ENCODE measurements around the gene VEPH1.

VEPH1 gene

GRCh38 chr3:157469561-157470294 is 33.5 kb downstream of the VEPH1 start:
- no peak overlapping the region for H4K5ac ChIP-seq (ENCODE audit: low read length)
- H3K36me3 ChIP-seq (ENCODE audit: control insufficient read depth, insufficient read depth, low read length): no peaks in the 10 kb centered on the region
- H3K79me2 ChIP-seq (ENCODE audit: control insufficient read depth, insufficient read depth, low read length): no peaks in the 10 kb centered on the region
- no peak overlapping the region for H3K23ac ChIP-seq (ENCODE audit: low read length)
- H4K8ac ChIP-seq (ENCODE audit: low read depth, low read length): no peak overlapping the region
- no peak overlapping the region for H3K9ac ChIP-seq (ENCODE audit: low read length)
- H3K4ac ChIP-seq (ENCODE audit: low read depth, low read length): no peak overlapping the region
- H2BK120ac ChIP-seq (ENCODE audit: low read depth, low read length): no peak overlapping the region
- no peaks in the 10 kb centered on the region for H3K27me3 ChIP-seq (ENCODE audit: insufficient read depth, low read length, poor library complexity)
- no peak for DNase-seq
- H3K4me1 ChIP-seq (ENCODE audit: control insufficient read depth, low read depth, low read length): no peaks in the 10 kb centered on the region
- no peak overlapping the region for H3K4me2 ChIP-seq (ENCODE audit: low read length)
- H3K27ac ChIP-seq (ENCODE audit: low read depth, low read length): no peak overlapping the region
- no peak overlapping the region for H2AK5ac ChIP-seq (ENCODE audit: low read length)
- no peak overlapping the region for H3K56ac ChIP-seq (ENCODE audit: low read length)
- H3K4me3 ChIP-seq (ENCODE audit: low read length): no peak overlapping the region
- H2BK15ac ChIP-seq (replicated peaks; ENCODE audit: low read depth): no peak overlapping the region
- no CpG with 5 or more reads among the region's 7 CpGs for WGBS (ENCODE audit: extremely low coverage, insufficient coverage, low lambda C conversion rate)
- H3K18ac ChIP-seq (ENCODE audit: low read length): no peak overlapping the region
- no peaks in the 10 kb centered on the region for H3K79me1 ChIP-seq (ENCODE audit: low read length)
- H2BK5ac ChIP-seq (ENCODE audit: low read length): no peak overlapping the region

- no peak overlapping the region for H4K5ac ChIP-seq (ENCODE audit: low read length)
- H3K36me3 ChIP-seq (ENCODE audit: control insufficient read depth, insufficient read depth, low read length): no peaks in the 10 kb centered on the region
- H2AK5ac ChIP-seq (ENCODE audit: low read length): no peak overlapping the region
- no peak overlapping the region for H3K4ac ChIP-seq (ENCODE audit: low read depth, low read length)
- H3K79me2 ChIP-seq (ENCODE audit: control insufficient read depth, insufficient read depth, low read length): no peaks in the 10 kb centered on the region
- no peak overlapping the region for H3K27ac ChIP-seq (ENCODE audit: low read depth, low read length)
- no peak overlapping the region for H4K8ac ChIP-seq (ENCODE audit: low read depth, low read length)
- H2BK5ac ChIP-seq (ENCODE audit: low read length): no peak overlapping the region
- no peaks in the 10 kb centered on the region for H3K4me1 ChIP-seq (ENCODE audit: control insufficient read depth, low read depth, low read length)
- H3K9ac ChIP-seq (ENCODE audit: low read length): no peak overlapping the region
- no CpG with 5 or more reads among the region's 1 CpG for WGBS (ENCODE audit: extremely low coverage, insufficient coverage, low lambda C conversion rate)
- no peak overlapping the region for H3K4me3 ChIP-seq (ENCODE audit: low read length)
- H3K27me3 ChIP-seq (ENCODE audit: insufficient read depth, low read length, poor library complexity): no peaks in the 10 kb centered on the region
- no peak overlapping the region for H2BK120ac ChIP-seq (ENCODE audit: low read depth, low read length)
- no peaks in the 10 kb centered on the region for H3K79me1 ChIP-seq (ENCODE audit: low read length)
- no peak overlapping the region for H3K56ac ChIP-seq (ENCODE audit: low read length)
- no peak overlapping the region for H3K18ac ChIP-seq (ENCODE audit: low read length)
- H3K4me2 ChIP-seq (ENCODE audit: low read length): no peak overlapping the region
- H2BK15ac ChIP-seq (replicated peaks; ENCODE audit: low read depth): no peak overlapping the region
- H3K23ac ChIP-seq (ENCODE audit: low read length): no peak overlapping the region
- no peak for DNase-seq
Measured at GRCh38 chr3:157467200-157467599, 36.0 kb downstream of the VEPH1 start.

DNA sequence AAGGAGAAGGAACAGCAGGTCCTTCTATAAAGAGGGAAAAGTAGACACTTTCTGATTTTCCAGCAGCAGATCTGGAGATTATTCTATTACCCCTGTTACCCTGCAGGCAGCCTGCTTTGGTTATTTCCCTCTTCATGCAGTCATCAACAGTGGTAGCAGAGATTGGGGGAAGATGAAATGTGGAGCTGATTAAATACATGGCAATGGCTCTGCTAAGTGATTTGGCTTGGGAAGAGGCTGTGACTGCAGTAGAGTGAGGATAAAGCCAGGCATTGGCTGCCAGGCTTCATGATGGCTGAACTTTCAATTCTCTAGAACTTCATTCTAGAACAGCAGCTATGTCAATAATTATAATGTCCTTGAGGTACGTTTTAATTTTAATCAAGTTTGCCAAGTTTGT is 37.5 kb downstream of the VEPH1 start:
- no peaks in the 10 kb centered on the region for H3K79me2 ChIP-seq (ENCODE audit: control insufficient read depth, insufficient read depth, low read length)
- DNase-seq: no peak
- no peak overlapping the region for H2BK120ac ChIP-seq (ENCODE audit: low read depth, low read length)
- H2BK15ac ChIP-seq (replicated peaks; ENCODE audit: low read depth): no peak overlapping the region
- no peak overlapping the region for H3K4me3 ChIP-seq (ENCODE audit: low read length)
- no peaks in the 10 kb centered on the region for H3K36me3 ChIP-seq (ENCODE audit: control insufficient read depth, insufficient read depth, low read length)
- H3K79me1 ChIP-seq (ENCODE audit: low read length): no peaks in the 10 kb centered on the region
- H3K27me3 ChIP-seq (ENCODE audit: insufficient read depth, low read length, poor library complexity): no peaks in the 10 kb centered on the region
- no peak overlapping the region for H3K18ac ChIP-seq (ENCODE audit: low read length)
- no peaks in the 10 kb centered on the region for H3K4me1 ChIP-seq (ENCODE audit: control insufficient read depth, low read depth, low read length)
- no peak overlapping the region for H3K56ac ChIP-seq (ENCODE audit: low read length)
- no CpG with 5 or more reads among the region's 1 CpG for WGBS (ENCODE audit: extremely low coverage, insufficient coverage, low lambda C conversion rate)
- no peak overlapping the region for H3K23ac ChIP-seq (ENCODE audit: low read length)
- no peak overlapping the region for H3K4me2 ChIP-seq (ENCODE audit: low read length)
- no peak overlapping the region for H2AK5ac ChIP-seq (ENCODE audit: low read length)
- no peak overlapping the region for H4K8ac ChIP-seq (ENCODE audit: low read depth, low read length)
- H2BK5ac ChIP-seq (ENCODE audit: low read length): no peak overlapping the region
- H3K9ac ChIP-seq (ENCODE audit: low read length): no peak overlapping the region
- no peak overlapping the region for H4K5ac ChIP-seq (ENCODE audit: low read length)
- no peak overlapping the region for H3K27ac ChIP-seq (ENCODE audit: low read depth, low read length)
- no peak overlapping the region for H3K4ac ChIP-seq (ENCODE audit: low read depth, low read length)

- H3K4me3 ChIP-seq (ENCODE audit: low read length): no peak overlapping the region
- H2BK5ac ChIP-seq (ENCODE audit: low read length): no peak overlapping the region
- no peaks in the 10 kb centered on the region for H3K4me1 ChIP-seq (ENCODE audit: control insufficient read depth, low read depth, low read length)
- no peak for DNase-seq
- no peaks in the 10 kb centered on the region for H3K27me3 ChIP-seq (ENCODE audit: insufficient read depth, low read length, poor library complexity)
- no peaks in the 10 kb centered on the region for H3K36me3 ChIP-seq (ENCODE audit: control insufficient read depth, insufficient read depth, low read length)
- H3K4ac ChIP-seq (ENCODE audit: low read depth, low read length): no peak overlapping the region
- H3K79me2 ChIP-seq (ENCODE audit: control insufficient read depth, insufficient read depth, low read length): no peaks in the 10 kb centered on the region
- no peak overlapping the region for H2BK15ac ChIP-seq (replicated peaks; ENCODE audit: low read depth)
- H4K5ac ChIP-seq (ENCODE audit: low read length): no peak overlapping the region
- no peak overlapping the region for H4K8ac ChIP-seq (ENCODE audit: low read depth, low read length)
- H3K4me2 ChIP-seq (ENCODE audit: low read length): no peak overlapping the region
- no peaks in the 10 kb centered on the region for H3K79me1 ChIP-seq (ENCODE audit: low read length)
- no peak overlapping the region for H3K9ac ChIP-seq (ENCODE audit: low read length)
- no peak overlapping the region for H3K56ac ChIP-seq (ENCODE audit: low read length)
- WGBS (ENCODE audit: extremely low coverage, insufficient coverage, low lambda C conversion rate): no CpG with 5 or more reads among the region's 3 CpGs
- no peak overlapping the region for H3K18ac ChIP-seq (ENCODE audit: low read length)
- no peak overlapping the region for H2BK120ac ChIP-seq (ENCODE audit: low read depth, low read length)
- H3K23ac ChIP-seq (ENCODE audit: low read length): no peak overlapping the region
- no peak overlapping the region for H3K27ac ChIP-seq (ENCODE audit: low read depth, low read length)
- no peak overlapping the region for H2AK5ac ChIP-seq (ENCODE audit: low read length)
Measured at GRCh38 chr3:157464321-157464720, 38.9 kb downstream of the VEPH1 start.

GRCh38 chr3:157463816-157464215 is 39.4 kb downstream of the VEPH1 start:
- H3K4me1 ChIP-seq (ENCODE audit: control insufficient read depth, low read depth, low read length): no peaks in the 10 kb centered on the region
- H2BK15ac ChIP-seq (replicated peaks; ENCODE audit: low read depth): no peak overlapping the region
- H3K27me3 ChIP-seq (ENCODE audit: insufficient read depth, low read length, poor library complexity): no peaks in the 10 kb centered on the region
- DNase-seq: no peak
- no peak overlapping the region for H3K4me3 ChIP-seq (ENCODE audit: low read length)
- no peak overlapping the region for H3K23ac ChIP-seq (ENCODE audit: low read length)
- no peaks in the 10 kb centered on the region for H3K79me1 ChIP-seq (ENCODE audit: low read length)
- H3K27ac ChIP-seq (ENCODE audit: low read depth, low read length): no peak overlapping the region
- H4K8ac ChIP-seq (ENCODE audit: low read depth, low read length): no peak overlapping the region
- no peak overlapping the region for H3K18ac ChIP-seq (ENCODE audit: low read length)
- no peak overlapping the region for H3K56ac ChIP-seq (ENCODE audit: low read length)
- H4K5ac ChIP-seq (ENCODE audit: low read length): no peak overlapping the region
- no peak overlapping the region for H3K4me2 ChIP-seq (ENCODE audit: low read length)
- H3K9ac ChIP-seq (ENCODE audit: low read length): no peak overlapping the region
- H2BK5ac ChIP-seq (ENCODE audit: low read length): no peak overlapping the region
- no peaks in the 10 kb centered on the region for H3K79me2 ChIP-seq (ENCODE audit: control insufficient read depth, insufficient read depth, low read length)
- no CpG with 5 or more reads among the region's 1 CpG for WGBS (ENCODE audit: extremely low coverage, insufficient coverage, low lambda C conversion rate)
- H2AK5ac ChIP-seq (ENCODE audit: low read length): no peak overlapping the region
- H3K36me3 ChIP-seq (ENCODE audit: control insufficient read depth, insufficient read depth, low read length): no peaks in the 10 kb centered on the region
- H3K4ac ChIP-seq (ENCODE audit: low read depth, low read length): no peak overlapping the region
- H2BK120ac ChIP-seq (ENCODE audit: low read depth, low read length): no peak overlapping the region

- WGBS (ENCODE audit: extremely low coverage, insufficient coverage, low lambda C conversion rate): no CpG with 5 or more reads among the region's 2 CpGs
- no peak overlapping the region for H3K18ac ChIP-seq (ENCODE audit: low read length)
- no peaks in the 10 kb centered on the region for H3K4me1 ChIP-seq (ENCODE audit: control insufficient read depth, low read depth, low read length)
- H3K79me2 ChIP-seq (ENCODE audit: control insufficient read depth, insufficient read depth, low read length): no peaks in the 10 kb centered on the region
- no peak for DNase-seq
- no peaks in the 10 kb centered on the region for H3K27me3 ChIP-seq (ENCODE audit: insufficient read depth, low read length, poor library complexity)
- H3K4me2 ChIP-seq (ENCODE audit: low read length): no peak overlapping the region
- H2AK5ac ChIP-seq (ENCODE audit: low read length): no peak overlapping the region
- no peak overlapping the region for H2BK5ac ChIP-seq (ENCODE audit: low read length)
- no peak overlapping the region for H3K56ac ChIP-seq (ENCODE audit: low read length)
- no peak overlapping the region for H2BK120ac ChIP-seq (ENCODE audit: low read depth, low read length)
- H4K8ac ChIP-seq (ENCODE audit: low read depth, low read length): no peak overlapping the region
- H3K79me1 ChIP-seq (ENCODE audit: low read length): no peaks in the 10 kb centered on the region
- H3K9ac ChIP-seq (ENCODE audit: low read length): no peak overlapping the region
- H3K36me3 ChIP-seq (ENCODE audit: control insufficient read depth, insufficient read depth, low read length): no peaks in the 10 kb centered on the region
- no peak overlapping the region for H3K27ac ChIP-seq (ENCODE audit: low read depth, low read length)
- no peak overlapping the region for H4K5ac ChIP-seq (ENCODE audit: low read length)
- no peak overlapping the region for H3K4me3 ChIP-seq (ENCODE audit: low read length)
- no peak overlapping the region for H2BK15ac ChIP-seq (replicated peaks; ENCODE audit: low read depth)
- H3K4ac ChIP-seq (ENCODE audit: low read depth, low read length): no peak overlapping the region
- H3K23ac ChIP-seq (ENCODE audit: low read length): no peak overlapping the region
Measured at GRCh38 chr3:157460253-157460652, 43.0 kb downstream of the VEPH1 start.

Data from mesendoderm (in vitro differentiated cells).